IMR-90 (cell line): ENCODE measurements around the gene AHNAK. TPM values are rescaled to one million over a fixed set of nuclear protein-coding genes. Genes with fewer than 3 reads are reported as not detected.

Experiments used
- ATAC-seq: fragments of 200-7000 bp; cut with Tn5 transposase; 2 replicates; pipeline ENCODE4 v1.9.1; 2020; ENCODE audit warnings: low read depth, mild to moderate bottlenecking, moderate library complexity
- BruUV-seq: library from RNA; stranded (reverse); fragments of 400-500 nt; replicated peaks from 2 replicates; lab custom pipeline; 2021; lab: Mats Ljungman, UMichigan
- CTCF ChIA-PET: fragments of 300-600 bp; formaldehyde crosslinking; extraction: SDS; loops from one replicate; lab custom pipeline; 2021; ENCODE audit warnings: antibody characterized with exemption; lab: Yijun Ruan, JAX
- POLR2A ChIA-PET: fragments of 300-600 bp; sonication (Branson Sonifier 250); formaldehyde crosslinking; loops from one replicate; lab custom pipeline; 2022; ENCODE audit warnings: antibody characterized with exemption; ENCODE audit not compliant: unreplicated experiment; lab: Charles Lee
- DNase-seq: peaks from one replicate; pipeline ENCODE4 v3.0.0; 2013
- H2AFZ ChIP-seq: replicated peaks from 2 replicates; pipeline ENCODE3; 2013; ENCODE audit warnings: low read length, mild to moderate bottlenecking; ENCODE audit not compliant: poor library complexity
- H2AK5ac ChIP-seq: 2 replicates; pipeline ENCODE4 v1.6.1; 2013; ENCODE audit warnings: low read depth, low read length, inconsistent platforms
- H2AK9ac ChIP-seq: replicated peaks from 2 replicates; pipeline ENCODE3; 2013; ENCODE audit warnings: mild to moderate bottlenecking, low read depth, low read length, moderate library complexity; ENCODE audit not compliant: poor library complexity
- H2BK120ac ChIP-seq: 2 replicates; pipeline ENCODE4 v1.6.1; 2013; ENCODE audit warnings: low read depth, low read length, inconsistent platforms
- H2BK15ac ChIP-seq: 3 replicates; pipeline ENCODE4 v1.6.1; 2013; ENCODE audit warnings: low read depth, low read length, inconsistent platforms
- H2BK20ac ChIP-seq: 2 replicates; pipeline ENCODE4 v1.6.1; 2013; ENCODE audit warnings: low read depth, mild to moderate bottlenecking, inconsistent platforms, low read length, moderate library complexity
- H2BK5ac ChIP-seq: 2 replicates; pipeline ENCODE4 v1.6.1; 2013; ENCODE audit warnings: mild to moderate bottlenecking, low read depth, low read length, inconsistent platforms; ENCODE audit not compliant: poor library complexity, severe bottlenecking
- H3K14ac ChIP-seq: replicated peaks from 2 replicates; pipeline ENCODE4 v1.6.1; 2013; ENCODE audit warnings: low read depth, low read length, inconsistent platforms
- H3K18ac ChIP-seq: 2 replicates; pipeline ENCODE4 v1.6.1; 2013; ENCODE audit warnings: low read depth, low read length, control low read depth
- H3K23ac ChIP-seq: 2 replicates; pipeline ENCODE4 v1.6.1; 2013; ENCODE audit warnings: low read depth, low read length, inconsistent platforms
- H3K27ac ChIP-seq: 2 replicates; pipeline ENCODE4 v1.5.1; 2013; ENCODE audit warnings: mild to moderate bottlenecking, control low read depth, low read length; ENCODE audit not compliant: insufficient read depth
- H3K27me3 ChIP-seq: 2 replicates; pipeline ENCODE4 v1.6.1; 2013; ENCODE audit warnings: low read length; ENCODE audit not compliant: control insufficient read depth, insufficient read depth
- H3K36me3 ChIP-seq: 2 replicates; pipeline ENCODE4 v1.6.1; 2013; ENCODE audit warnings: low read length, mixed read lengths; ENCODE audit not compliant: control insufficient read depth, insufficient read depth
- H3K4ac ChIP-seq: 2 replicates; pipeline ENCODE4 v1.6.1; 2013; ENCODE audit warnings: low read depth, low read length, inconsistent platforms
- H3K4me1 ChIP-seq: 2 replicates; pipeline ENCODE4 v1.6.1; 2013; ENCODE audit warnings: low read length, mixed read lengths; ENCODE audit not compliant: control insufficient read depth, insufficient read depth
- H3K4me2 ChIP-seq: 2 replicates; pipeline ENCODE4 v1.6.1; 2013; ENCODE audit warnings: low read depth, mild to moderate bottlenecking, control low read depth, low read length, moderate library complexity
- H3K4me3 ChIP-seq: 2 replicates; pipeline ENCODE4 v1.5.1; 2013; ENCODE audit warnings: low read depth, mild to moderate bottlenecking, control low read depth, low read length, moderate library complexity; ENCODE audit not compliant: insufficient read depth
- H3K56ac ChIP-seq: 2 replicates; pipeline ENCODE4 v1.6.1; 2013; ENCODE audit warnings: low read length, inconsistent platforms; ENCODE audit not compliant: insufficient read depth; ENCODE audit errors: extremely low read depth
- H3K79me1 ChIP-seq, 2 experiments: 2 replicates each; pipeline ENCODE4 v1.6.1; 2013; ENCODE audit warnings: low read length in 2 of 2, inconsistent platforms in 1 of 2, low read depth in 1 of 2
- H3K9ac ChIP-seq: 2 replicates; pipeline ENCODE4 v1.6.1; 2013; ENCODE audit warnings: low read depth, low read length, control low read depth
- H3K9me1 ChIP-seq: 2 replicates; pipeline ENCODE4 v1.6.1; 2013; ENCODE audit warnings: low read length, inconsistent platforms; ENCODE audit not compliant: insufficient read depth
- H3K9me3 ChIP-seq: 2 replicates; pipeline ENCODE4 v1.6.1; 2013; ENCODE audit warnings: low read length; ENCODE audit not compliant: control insufficient read depth, insufficient read depth
- H4K20me1 ChIP-seq: 2 replicates; pipeline ENCODE4 v1.6.1; 2013; ENCODE audit warnings: low read length, inconsistent platforms; ENCODE audit not compliant: insufficient read depth
- H4K5ac ChIP-seq: 2 replicates; pipeline ENCODE4 v1.6.1; 2013; ENCODE audit warnings: mild to moderate bottlenecking, low read depth, low read length, control low read depth
- H4K8ac ChIP-seq, 2 experiments: 2 replicates each; pipeline ENCODE4 v1.6.1; 2013; ENCODE audit warnings: low read depth in 2 of 2, low read length in 2 of 2, control low read depth in 1 of 2, inconsistent platforms in 1 of 2
- H4K91ac ChIP-seq: 2 replicates; pipeline ENCODE4 v1.6.1; 2013; ENCODE audit warnings: low read depth, low read length, inconsistent platforms; ENCODE audit not compliant: insufficient read depth
- BHLHE40 ChIP-seq: fragments of 150-350 bp; IDR thresholded peaks from 2 replicates; pipeline ENCODE4 v1.6.1; 2016; ENCODE audit warnings: mild to moderate bottlenecking, low read depth, low read length
- CEBPB ChIP-seq: IDR thresholded peaks from 2 replicates; pipeline ENCODE4 v1.6.1; 2012; ENCODE audit warnings: low read depth, low read length, improper control_type of control experiment
- CHD1 ChIP-seq: IDR thresholded peaks from 2 replicates; pipeline ENCODE4 v1.6.1; 2012; ENCODE audit warnings: low read depth, low read length, improper control_type of control experiment
- FOS ChIP-seq: fragments of 150-350 bp; IDR thresholded peaks from 2 replicates; pipeline ENCODE4 v1.6.1; 2016; ENCODE audit warnings: low read depth, low read length
- MAFK ChIP-seq: IDR thresholded peaks from 2 replicates; pipeline ENCODE4 v1.6.1; 2012; ENCODE audit warnings: low read depth, low read length, improper control_type of control experiment
- MAZ ChIP-seq: IDR thresholded peaks from 2 replicates; pipeline ENCODE4 v1.6.1; 2012; ENCODE audit warnings: low read depth, mild to moderate bottlenecking, low read length, improper control_type of control experiment, moderate library complexity, borderline replicate concordance
- MXI1 ChIP-seq: IDR thresholded peaks from 2 replicates; pipeline ENCODE4 v1.6.1; 2012; ENCODE audit warnings: low read depth, mild to moderate bottlenecking, low read length, moderate library complexity, borderline replicate concordance
- NFE2L2 ChIP-seq: fragments of 150-350 bp; IDR thresholded peaks from 2 replicates; pipeline ENCODE4 v1.6.1; 2016; ENCODE audit warnings: low read depth, mild to moderate bottlenecking, low read length
- POLR2A ChIP-seq: IDR thresholded peaks from 2 replicates; pipeline ENCODE4 v1.6.1; 2012; ENCODE audit warnings: mild to moderate bottlenecking, low read depth, low read length
- RAD21 ChIP-seq: IDR thresholded peaks from 2 replicates; pipeline ENCODE4 v1.6.1; 2012; ENCODE audit warnings: low read length, improper control_type of control experiment
- RCOR1 ChIP-seq: IDR thresholded peaks from 2 replicates; pipeline ENCODE4 v1.6.1; 2012; ENCODE audit warnings: mild to moderate bottlenecking, low read length, improper control_type of control experiment; ENCODE audit not compliant: insufficient replicate concordance
- RFX5 ChIP-seq: IDR thresholded peaks from 2 replicates; pipeline ENCODE4 v1.8.0; 2012; ENCODE audit warnings: low read depth, mild to moderate bottlenecking, low read length, moderate library complexity
- SMC3 ChIP-seq: fragments of 150-350 bp; IDR thresholded peaks from 2 replicates; pipeline ENCODE4 v1.6.1; 2016; ENCODE audit warnings: low read depth, mild to moderate bottlenecking, antibody characterized with exemption, low read length, moderate library complexity
- WGBS, 2 experiments: methylation state at CpG; one replicate each; pipeline versions ENCODE4 v1.1.5 to v1.1.7; 2013; ENCODE audit warnings: missing lambda C conversion rate in 2 of 2; ENCODE audit not compliant: insufficient read length in 1 of 2; ENCODE audit errors: extremely low coverage in 2 of 2; 5-methylcytosine and 5-hydroxymethylcytosine counted together
- dilution Hi-C: fragments of 300-500 bp; cut with HindIII; formaldehyde crosslinking; loops from one replicate; pipeline ENCODE4 v1.14.3; 2018; ENCODE audit warnings: low sequenced_read_pairs; ENCODE audit not compliant: unreplicated experiment
- in situ Hi-C: fragments of 300-500 bp; cut with MboI; formaldehyde crosslinking; loops from 3 replicates; pipeline ENCODE4 v1.14.3; 2019; ENCODE audit warnings: low sequenced_read_pairs, inconsistent platforms, mixed read lengths
- intact Hi-C: fragments of 100-400 bp; cut with micrococcal nuclease; formaldehyde crosslinking; loops from 2 replicates; pipeline ENCODE4 v1.10.0; 2022
- polyA plus RNA-seq, 3 experiments: library from polyadenylated mRNA; depleted of rRNA; stranded (reverse); fragments of >200 nt; gene quantifications; 2 replicates each; pipeline ENCODE4 v1.2.3, GENCODE V29; 2012; ENCODE audit warnings: low replicate concordance in 1 of 3
- total RNA-seq: library from RNA; depleted of rRNA; stranded (reverse); fragments of >200 nt; gene quantifications from 2 replicates; pipeline ENCODE4 v1.2.3, GENCODE V29; 2012
- TF ChIP-seq, protein P1 (sequence below): fragments of 150-350 bp; IDR thresholded peaks from 2 replicates; pipeline ENCODE4 v1.6.1; 2016; ENCODE audit warnings: low read depth, mild to moderate bottlenecking, low read length, moderate library complexity, borderline replicate concordance
- TF ChIP-seq, protein P2 (sequence below): fragments of 150-350 bp; IDR thresholded peaks from 2 replicates; pipeline ENCODE4 v1.6.1; 2017; ENCODE audit warnings: mild to moderate bottlenecking, antibody characterized with exemption, low read length, low read depth

AHNAK gene
- total and polyA plus RNA-seq, 2 of the 4 experiments (the other 2 are of a cell fraction) = 95.1 to 695 TPM

DNA sequence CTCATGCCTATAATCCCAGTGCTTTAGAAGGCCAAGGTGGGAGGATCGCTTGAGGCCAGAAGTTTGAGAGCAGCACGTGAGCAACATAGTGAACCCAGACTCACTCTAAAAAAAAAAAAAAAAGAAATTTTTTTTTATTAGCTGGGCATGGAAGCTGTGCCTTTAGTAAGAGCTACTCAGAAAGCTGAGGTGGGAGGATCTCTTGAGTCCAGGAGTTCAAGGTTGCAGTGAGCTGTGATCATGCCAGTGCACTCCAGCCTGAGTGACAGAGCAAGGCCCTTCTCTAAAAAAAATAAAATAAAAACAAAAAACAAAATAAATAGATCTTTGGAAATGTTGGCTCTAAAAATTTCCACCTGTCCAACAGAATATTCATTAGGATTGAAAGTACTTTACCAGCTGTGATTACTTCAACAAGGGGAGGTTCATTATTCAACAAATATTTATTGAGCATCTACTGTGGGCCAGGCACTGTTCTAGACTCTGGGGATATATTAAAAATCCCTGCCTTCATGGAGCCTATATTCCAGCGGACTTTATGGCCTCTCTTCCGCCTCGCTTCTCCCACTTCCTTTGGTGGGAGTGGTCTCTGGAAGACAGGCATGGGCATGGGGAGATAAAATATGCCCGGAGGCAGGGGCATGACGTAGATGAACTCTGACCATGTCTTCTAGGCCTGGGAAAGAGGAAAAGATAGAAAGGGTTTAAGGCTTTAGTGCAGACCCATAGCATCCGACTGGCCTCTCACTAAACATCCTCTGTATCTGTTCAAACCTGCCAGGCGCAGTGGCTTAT is 47.9 kb downstream of the AHNAK start:
- no peak overlapping the region for H2BK15ac ChIP-seq
- H3K27me3 ChIP-seq = no peaks in the 10 kb centered on the region
- CTCF ChIA-PET = interaction anchor here (0.6 to 1.0 kb wide), 2 partner anchors 20 to 74 kb away, joined by 6 read pairs; no protein-coding TSS in a partner anchor
- H3K9me1 ChIP-seq = peaks cover 13% of the 10 kb centered on the region
- no peak for ATAC-seq
- H2AFZ ChIP-seq = no peak overlapping the region
- H3K18ac ChIP-seq = no peak overlapping the region
- POLR2A ChIA-PET = interaction anchor here (0.6 kb wide), 1 partner anchor 1630 kb away, joined by 3 read pairs; no protein-coding TSS in a partner anchor
- H4K91ac ChIP-seq = no peak overlapping the region
- no peaks in the 10 kb centered on the region for H3K36me3 ChIP-seq
- peaks cover 14% of the 10 kb centered on the region for H3K4me1 ChIP-seq
- no peak overlapping the region for H4K8ac ChIP-seq
- H3K27ac ChIP-seq = no peak overlapping the region
- 100% methylated on average over 1 of the region's 9 CpGs; no CpG with 5 or more reads in 1 of the 2 experiments for WGBS, 2 experiments
- H3K9ac ChIP-seq = no peak overlapping the region
- no peak overlapping the region; the same call in 1 of the 2 replicates for H2AK5ac ChIP-seq
- H3K4me2 ChIP-seq = no peak overlapping the region
- H3K4ac ChIP-seq = no peak overlapping the region
- H4K5ac ChIP-seq = no peak overlapping the region
- H3K56ac ChIP-seq = no peak overlapping the region
- in situ Hi-C loops = no loop called here
- no peak overlapping the region for H3K4me3 ChIP-seq
- no peak overlapping the region for H3K23ac ChIP-seq
- no peak overlapping the region for H2AK9ac ChIP-seq
- BruUV-seq = no TSS peak
- peaks cover 0 to 4% of the 10 kb centered on the region in 2 experiments; a peak in 1 of 4 replicates for H3K79me1 ChIP-seq
- H2BK20ac ChIP-seq = no peak overlapping the region
- dilution Hi-C loops = no loop called here
- intact Hi-C loops = no loop called here
- no peak overlapping the region for H2BK5ac ChIP-seq
- H2BK120ac ChIP-seq = no peak overlapping the region
- no peak overlapping the region for H3K14ac ChIP-seq
- H3K9me3 ChIP-seq = no peaks in the 10 kb centered on the region
- DNase-seq = no peak
- no peaks in the 10 kb centered on the region for H4K20me1 ChIP-seq
- TF ChIP-seq MAFK (no peak), RCOR1 (no peak), CHD1 (no peak), NFE2L2 (no peak), RFX5 (no peak), MAZ (no peak), CEBPB (no peak), BHLHE40 (no peak), MXI1 (no peak), RAD21 (no peak), SMC3 (no peak), POLR2A (no peak), FOS (no peak)
- TF ChIP-seq, protein P1, sequence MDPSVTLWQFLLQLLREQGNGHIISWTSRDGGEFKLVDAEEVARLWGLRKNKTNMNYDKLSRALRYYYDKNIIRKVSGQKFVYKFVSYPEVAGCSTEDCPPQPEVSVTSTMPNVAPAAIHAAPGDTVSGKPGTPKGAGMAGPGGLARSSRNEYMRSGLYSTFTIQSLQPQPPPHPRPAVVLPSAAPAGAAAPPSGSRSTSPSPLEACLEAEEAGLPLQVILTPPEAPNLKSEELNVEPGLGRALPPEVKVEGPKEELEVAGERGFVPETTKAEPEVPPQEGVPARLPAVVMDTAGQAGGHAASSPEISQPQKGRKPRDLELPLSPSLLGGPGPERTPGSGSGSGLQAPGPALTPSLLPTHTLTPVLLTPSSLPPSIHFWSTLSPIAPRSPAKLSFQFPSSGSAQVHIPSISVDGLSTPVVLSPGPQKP = no peak
- TF ChIP-seq, protein P2, sequence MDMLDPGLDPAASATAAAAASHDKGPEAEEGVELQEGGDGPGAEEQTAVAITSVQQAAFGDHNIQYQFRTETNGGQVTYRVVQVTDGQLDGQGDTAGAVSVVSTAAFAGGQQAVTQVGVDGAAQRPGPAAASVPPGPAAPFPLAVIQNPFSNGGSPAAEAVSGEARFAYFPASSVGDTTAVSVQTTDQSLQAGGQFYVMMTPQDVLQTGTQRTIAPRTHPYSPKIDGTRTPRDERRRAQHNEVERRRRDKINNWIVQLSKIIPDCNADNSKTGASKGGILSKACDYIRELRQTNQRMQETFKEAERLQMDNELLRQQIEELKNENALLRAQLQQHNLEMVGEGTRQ = no peak
